A549 (cell line): Measurements from ENCODE around the gene LCE2B. TPM values are rescaled to one million over a fixed set of nuclear protein-coding genes. Genes with fewer than 3 reads are reported as not detected.

Source experiments
- ATAC-seq, 2 experiments: fragments of 200-7000 bp in 1 of 2; fragments of >200 bp in 1 of 2; cut with Nextera tagmentation in 1 of 2; cut with Tn5 transposase in 1 of 2; 3 replicates each; pipeline versions ENCODE4 v1.8.0 to v1.9.1; 2018 to 2020; ENCODE audit warnings: mild to moderate bottlenecking in 1 of 2, moderate library complexity in 1 of 2
- CTCF ChIA-PET: fragments of 300-600 bp; sonication (Branson Sonifier 250); formaldehyde crosslinking; extraction: SDS; loops from one replicate; lab custom pipeline; 2021; ENCODE audit warnings: antibody characterized with exemption, inconsistent platforms; lab: Yijun Ruan, JAX
- POLR2A ChIA-PET: fragments of 350-600 bp; formaldehyde crosslinking; extraction: SDS; loops from one replicate; lab custom pipeline; 2021; ENCODE audit warnings: antibody characterized with exemption, inconsistent platforms; lab: Yijun Ruan, JAX
- DNase-seq, 2 experiments: peaks; one replicate each; pipeline versions ENCODE4 v3.0.0 to v3.0.0-alpha.2; 2011 to 2016; ENCODE audit warnings: low read depth in 1 of 2, low spot score in 1 of 2
- FAIRE-seq: peaks from 2 replicates; lab custom pipeline; 2011; peaks lifted over from hg19 to GRCh38; lab: Jason Lieb, UNC
- H3K27ac ChIP-seq, 2 experiments: fragments of >200 bp; sonication (Bioruptor Twin); formaldehyde crosslinking; 3 replicates each; pipeline ENCODE4 v1.5.1; 2016 to 2017
- H3K4me1 ChIP-seq: fragments of >200 bp; sonication (Bioruptor Twin); formaldehyde crosslinking; 3 replicates; pipeline ENCODE4 v1.6.1; 2016
- H3K4me2 ChIP-seq: fragments of >200 bp; sonication (Bioruptor Twin); formaldehyde crosslinking; 3 replicates; pipeline ENCODE4 v1.6.1; 2016
- H3K4me3 ChIP-seq: fragments of >200 bp; sonication (Bioruptor Twin); formaldehyde crosslinking; 3 replicates; pipeline ENCODE4 v1.5.1; 2016
- H3K9me3 ChIP-seq: fragments of >200 bp; sonication (Bioruptor Twin); formaldehyde crosslinking; 3 replicates; pipeline ENCODE4 v1.6.1; 2016
- CBX8 ChIP-seq: fragments of 200-600 bp; sonication (generic); IDR thresholded peaks from 2 replicates; pipeline ENCODE4 v1.6.1; 2016
- CHD4 ChIP-seq: fragments of 200-600 bp; sonication (generic); IDR thresholded peaks from 2 replicates; pipeline ENCODE4 v1.6.1; 2016; ENCODE audit warnings: antibody characterized with exemption, mild to moderate bottlenecking, borderline replicate concordance
- EP300 ChIP-seq, 2 experiments: fragments of >200 bp; sonication (Bioruptor Twin); formaldehyde crosslinking; IDR thresholded peaks; 2 replicates in 1 of 2; 3 replicates in 1 of 2; pipeline ENCODE4 v1.6.1; 2016 to 2017
- FOSL2 ChIP-seq, 2 experiments: fragments of 450-650 bp in 1 of 2; fragments of >200 bp in 1 of 2; sonication (Bioruptor Twin) in 1 of 2; formaldehyde crosslinking; IDR thresholded peaks; 2 replicates each; pipeline versions ENCODE4 v1.5.0 to v1.6.1; 2016 to 2020; ENCODE audit warnings: mild to moderate bottlenecking in 1 of 2, moderate library complexity in 1 of 2
- FOXS1 ChIP-seq: fragments of 250-450 bp; sonication (Bioruptor Pico); IDR thresholded peaks from 2 replicates; pipeline ENCODE4 v1.5.0; 2020; ENCODE audit warnings: mild to moderate bottlenecking, moderate library complexity
- HOXA7 ChIP-seq: fragments of 250-450 bp; sonication (Bioruptor Pico); IDR thresholded peaks from 2 replicates; pipeline ENCODE4 v1.5.0; 2020; ENCODE audit warnings: mild to moderate bottlenecking, moderate library complexity
- HOXB13 ChIP-seq: fragments of 250-450 bp; sonication (Bioruptor Pico); IDR thresholded peaks from 2 replicates; pipeline ENCODE4 v1.5.0; 2020; ENCODE audit warnings: low read depth, mild to moderate bottlenecking, moderate library complexity
- KDM1A ChIP-seq: fragments of 200-600 bp; sonication (generic); IDR thresholded peaks from 2 replicates; pipeline ENCODE4 v1.6.1; 2016; ENCODE audit warnings: low read depth, mild to moderate bottlenecking
- PHF8 ChIP-seq: fragments of 200-600 bp; sonication (generic); IDR thresholded peaks from 2 replicates; pipeline ENCODE4 v1.6.1; 2016; ENCODE audit warnings: low read depth, mild to moderate bottlenecking, antibody characterized with exemption, moderate library complexity, borderline replicate concordance
- POLR2AphosphoS2 ChIP-seq: conservative IDR thresholded peaks from 2 replicates; pipeline ENCODE4 v1.6.1; 2012; ENCODE audit warnings: low read length, improper control_type of control experiment, inconsistent platforms
- RARB ChIP-seq: fragments of 250-450 bp; sonication (Bioruptor Pico); IDR thresholded peaks from 2 replicates; pipeline ENCODE4 v1.8.0; 2021; ENCODE audit warnings: mild to moderate bottlenecking, moderate library complexity
- RNF2 ChIP-seq: fragments of 200-600 bp; sonication (generic); IDR thresholded peaks from 2 replicates; pipeline ENCODE4 v1.6.1; 2016; ENCODE audit warnings: low read depth, mild to moderate bottlenecking, antibody characterized with exemption, moderate library complexity, borderline replicate concordance
- TFCP2L1 ChIP-seq: fragments of 250-450 bp; sonication (Bioruptor Pico); IDR thresholded peaks from 2 replicates; pipeline ENCODE4 v1.5.0; 2021; ENCODE audit warnings: mild to moderate bottlenecking
- ZSCAN20 ChIP-seq: fragments of 250-450 bp; sonication (Bioruptor Pico); IDR thresholded peaks from 2 replicates; pipeline ENCODE4 v1.8.0; 2022; ENCODE audit warnings: mild to moderate bottlenecking, moderate library complexity
- WGBS: methylation state at CpG from one replicate; pipeline ENCODE4 v1.1.6; 2017; ENCODE audit errors: missing lambda C conversion rate; 5-methylcytosine and 5-hydroxymethylcytosine counted together
- polyA plus RNA-seq, 4 experiments: library from polyadenylated mRNA; depleted of rRNA in 3 of 4; stranded (reverse); fragments of >200 nt; fragmentation: RNase III in 1 of 4; extraction: RNeasy Plus Mini Kit Qiagen cat#74134 plus additional on column Dnase treatment in 1 of 4; gene quantifications; 2 replicates in 3 of 4; 3 replicates in 1 of 4; pipeline ENCODE4 v1.2.3, GENCODE V29; 2011 to 2017
- TF ChIP-seq, protein P1 (sequence below): fragments of >200 bp; sonication (Bioruptor Twin); formaldehyde crosslinking; IDR thresholded peaks from 2 replicates; pipeline ENCODE4 v1.6.1; 2016
- TF ChIP-seq, protein P2 (sequence below): fragments of 450-650 bp; IDR thresholded peaks from 2 replicates; pipeline ENCODE4 v1.6.1; 2014; ENCODE audit warnings: antibody characterized with exemption
- TF ChIP-seq, protein P3 (sequence below): fragments of 150-350 bp; IDR thresholded peaks from 2 replicates; pipeline ENCODE4 v1.6.1; 2014; ENCODE audit warnings: low read depth, mild to moderate bottlenecking, low read length
- TF ChIP-seq, protein P4 (sequence below): fragments of >200 bp; sonication (Bioruptor Twin); formaldehyde crosslinking; IDR thresholded peaks from 3 replicates; pipeline ENCODE4 v1.6.1; 2016
- TF ChIP-seq, protein P5 (sequence below): fragments of 200-600 bp; sonication (generic); IDR thresholded peaks from 2 replicates; pipeline ENCODE4 v1.6.1; 2016; ENCODE audit warnings: antibody characterized with exemption, mild to moderate bottlenecking, moderate library complexity
- TF ChIP-seq, protein P6 (sequence below): IDR thresholded peaks from 2 replicates; pipeline ENCODE4 v1.6.1; 2012
- TF ChIP-seq, protein P7 (sequence below): IDR thresholded peaks from 2 replicates; pipeline ENCODE4 v1.6.1; 2012

Gene LCE2B
- polyA plus RNA-seq, 2 of the 4 experiments (the other 2 are of a cell fraction), result not detected

DNA sequence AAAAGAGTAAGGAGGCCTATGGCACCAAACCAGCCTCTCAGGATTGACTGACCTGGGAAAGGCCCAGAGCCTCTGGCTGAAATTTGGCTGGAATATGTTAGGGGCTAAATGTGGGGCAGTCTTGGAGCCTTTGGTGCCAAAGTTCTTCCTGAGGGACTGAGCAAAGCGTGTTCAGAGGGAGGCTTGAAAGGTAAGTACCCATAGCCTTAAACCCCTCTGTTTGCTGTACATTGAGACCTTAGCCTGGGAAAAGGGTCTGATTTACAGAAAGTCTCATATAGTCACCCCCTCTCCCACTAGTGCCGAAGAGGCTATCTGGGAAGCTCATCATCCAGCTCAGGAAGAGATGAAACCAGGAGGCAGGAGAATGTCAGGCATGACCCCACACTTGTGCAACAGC, 21.9 kb downstream of the LCE2B start, which contains the start of gene LCE4A:
TSS of gene LCE4A (plus strand) at position 301 of the 400 bp plus-strand sequence. CDS start 916 bp downstream, outside the sequence.
- Histone ChIP-seq H3K4me1 (no peaks in the 10 kb centered on the region), H3K4me2 (no peak within 1 kb of the TSS), H3K4me3 (no peak within 1 kb of the TSS), H3K9me3 (peaks cover 5% of the 10 kb centered on the region; the same call in 1 of the 3 replicates), H3K27ac (no peak within 1 kb of the TSS)
- POLR2A ChIA-PET, result no interaction called here
- 19% methylated on average over 2 of the region's 2 CpGs for WGBS
- CTCF ChIA-PET, result interaction anchor here (0.8 kb wide), 1 partner anchor 10 kb away, joined by 3 read pairs; the partner anchor contains the start of gene LCE2A
- FAIRE-seq (no peak), ATAC-seq (no peak), DNase-seq (no peak)
- no peak for TF ChIP-seq HOXB13
- no peak for TF ChIP-seq FOXS1 (CRISPR knock-in tag)
- TF ChIP-seq, protein P1, sequence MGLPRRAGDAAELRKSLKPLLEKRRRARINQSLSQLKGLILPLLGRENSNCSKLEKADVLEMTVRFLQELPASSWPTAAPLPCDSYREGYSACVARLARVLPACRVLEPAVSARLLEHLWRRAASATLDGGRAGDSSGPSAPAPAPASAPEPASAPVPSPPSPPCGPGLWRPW, result no peak
- TF ChIP-seq, protein P2, sequence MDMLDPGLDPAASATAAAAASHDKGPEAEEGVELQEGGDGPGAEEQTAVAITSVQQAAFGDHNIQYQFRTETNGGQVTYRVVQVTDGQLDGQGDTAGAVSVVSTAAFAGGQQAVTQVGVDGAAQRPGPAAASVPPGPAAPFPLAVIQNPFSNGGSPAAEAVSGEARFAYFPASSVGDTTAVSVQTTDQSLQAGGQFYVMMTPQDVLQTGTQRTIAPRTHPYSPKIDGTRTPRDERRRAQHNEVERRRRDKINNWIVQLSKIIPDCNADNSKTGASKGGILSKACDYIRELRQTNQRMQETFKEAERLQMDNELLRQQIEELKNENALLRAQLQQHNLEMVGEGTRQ, result no peak
- TF ChIP-seq FOSL2 (IDR thresholded peaks at IDR 0.05), result no peak
- TF ChIP-seq FOSL2 (CRISPR knock-in tag; IDR thresholded peaks at IDR 0.05), result no peak
- TF ChIP-seq HOXA7, result no peak
- no peak for TF ChIP-seq ZSCAN20 (CRISPR knock-in tag)
- TF ChIP-seq RNF2, result no peak

DNA sequence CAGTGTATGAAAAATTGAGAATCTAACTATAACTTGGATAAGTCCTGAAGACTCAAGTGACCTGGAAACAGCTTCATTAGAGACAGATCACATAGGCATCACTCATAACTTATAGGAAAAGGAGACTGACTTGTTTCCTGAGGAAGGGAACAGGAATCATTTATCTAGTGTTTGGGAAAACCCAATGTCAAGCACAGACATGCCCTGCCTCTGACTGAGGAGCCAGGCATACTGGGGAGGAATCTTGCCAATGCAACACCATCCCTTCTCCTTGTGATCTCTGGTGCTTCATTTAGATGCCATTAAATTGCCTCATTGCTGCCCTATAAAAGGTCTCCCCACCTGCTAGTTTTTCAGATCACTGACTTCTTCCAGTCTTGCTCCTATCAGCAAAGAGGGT, 32.3 kb downstream of the LCE2B start:
- no peak for FAIRE-seq
- Histone ChIP-seq H3K4me3 (no peak overlapping the region), H3K4me2 (no peak overlapping the region), H3K9me3 (no peaks in the 10 kb centered on the region), H3K27ac (no peak overlapping the region), H3K4me1 (no peaks in the 10 kb centered on the region)
- ChIA-PET CTCF (interaction anchor here (1.0 kb wide), 1 partner anchor 23 kb away, joined by 3 read pairs; no protein-coding TSS in a partner anchor), POLR2A (no interaction called here)
- no peak for ATAC-seq
- TF ChIP-seq CBX8, result no peak
- TF ChIP-seq, protein P3, sequence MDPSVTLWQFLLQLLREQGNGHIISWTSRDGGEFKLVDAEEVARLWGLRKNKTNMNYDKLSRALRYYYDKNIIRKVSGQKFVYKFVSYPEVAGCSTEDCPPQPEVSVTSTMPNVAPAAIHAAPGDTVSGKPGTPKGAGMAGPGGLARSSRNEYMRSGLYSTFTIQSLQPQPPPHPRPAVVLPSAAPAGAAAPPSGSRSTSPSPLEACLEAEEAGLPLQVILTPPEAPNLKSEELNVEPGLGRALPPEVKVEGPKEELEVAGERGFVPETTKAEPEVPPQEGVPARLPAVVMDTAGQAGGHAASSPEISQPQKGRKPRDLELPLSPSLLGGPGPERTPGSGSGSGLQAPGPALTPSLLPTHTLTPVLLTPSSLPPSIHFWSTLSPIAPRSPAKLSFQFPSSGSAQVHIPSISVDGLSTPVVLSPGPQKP, result no peak
- no peak for TF ChIP-seq FOXS1 (CRISPR knock-in tag)
- TF ChIP-seq PHF8, result no peak
- no peak for TF ChIP-seq POLR2AphosphoS2
- no peak for TF ChIP-seq HOXB13
- DNase-seq, result no peak

DNA sequence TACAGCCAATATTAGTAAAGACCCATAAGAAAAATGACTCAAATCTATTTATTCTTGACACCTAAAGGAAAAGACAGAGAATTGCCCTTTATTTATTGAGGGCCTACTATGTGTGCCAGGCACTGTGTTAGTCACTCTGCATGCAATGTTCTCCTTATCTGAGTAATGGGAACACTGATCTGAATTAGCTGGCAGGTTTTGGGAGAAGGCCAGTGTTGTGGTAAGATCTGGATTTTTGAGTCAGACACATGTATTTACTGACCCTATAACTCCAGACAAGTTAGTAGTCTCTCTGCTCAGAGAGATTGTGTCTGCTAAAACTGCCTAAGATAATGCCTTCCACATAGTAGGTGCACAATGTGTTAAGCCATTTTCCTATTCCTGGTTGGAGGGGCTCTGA, 39.3 kb downstream of the LCE2B start:
- DNase-seq (no peak), ATAC-seq (no peak), FAIRE-seq (no peak)
- no peaks in the 10 kb centered on the region for H3K4me1 ChIP-seq
- no peaks in the 10 kb centered on the region for H3K9me3 ChIP-seq
- ChIA-PET CTCF (no interaction called here), POLR2A (no interaction called here)
- H3K4me3 ChIP-seq, result no peak overlapping the region
- no peak overlapping the region for H3K4me2 ChIP-seq
- no peak overlapping the region for H3K27ac ChIP-seq
- TF ChIP-seq, protein P4, sequence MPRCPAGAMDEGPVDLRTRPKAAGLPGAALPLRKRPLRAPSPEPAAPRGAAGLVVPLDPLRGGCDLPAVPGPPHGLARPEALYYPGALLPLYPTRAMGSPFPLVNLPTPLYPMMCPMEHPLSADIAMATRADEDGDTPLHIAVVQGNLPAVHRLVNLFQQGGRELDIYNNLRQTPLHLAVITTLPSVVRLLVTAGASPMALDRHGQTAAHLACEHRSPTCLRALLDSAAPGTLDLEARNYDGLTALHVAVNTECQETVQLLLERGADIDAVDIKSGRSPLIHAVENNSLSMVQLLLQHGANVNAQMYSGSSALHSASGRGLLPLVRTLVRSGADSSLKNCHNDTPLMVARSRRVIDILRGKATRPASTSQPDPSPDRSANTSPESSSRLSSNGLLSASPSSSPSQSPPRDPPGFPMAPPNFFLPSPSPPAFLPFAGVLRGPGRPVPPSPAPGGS, result no peak
- TF ChIP-seq CBX8, result no peak
- no peak for TF ChIP-seq RARB (CRISPR knock-in tag)
- TF ChIP-seq, protein P3, result no peak
- TF ChIP-seq CHD4, result no peak
- no peak for TF ChIP-seq HOXA7
- no peak for TF ChIP-seq KDM1A
- TF ChIP-seq, protein P5, sequence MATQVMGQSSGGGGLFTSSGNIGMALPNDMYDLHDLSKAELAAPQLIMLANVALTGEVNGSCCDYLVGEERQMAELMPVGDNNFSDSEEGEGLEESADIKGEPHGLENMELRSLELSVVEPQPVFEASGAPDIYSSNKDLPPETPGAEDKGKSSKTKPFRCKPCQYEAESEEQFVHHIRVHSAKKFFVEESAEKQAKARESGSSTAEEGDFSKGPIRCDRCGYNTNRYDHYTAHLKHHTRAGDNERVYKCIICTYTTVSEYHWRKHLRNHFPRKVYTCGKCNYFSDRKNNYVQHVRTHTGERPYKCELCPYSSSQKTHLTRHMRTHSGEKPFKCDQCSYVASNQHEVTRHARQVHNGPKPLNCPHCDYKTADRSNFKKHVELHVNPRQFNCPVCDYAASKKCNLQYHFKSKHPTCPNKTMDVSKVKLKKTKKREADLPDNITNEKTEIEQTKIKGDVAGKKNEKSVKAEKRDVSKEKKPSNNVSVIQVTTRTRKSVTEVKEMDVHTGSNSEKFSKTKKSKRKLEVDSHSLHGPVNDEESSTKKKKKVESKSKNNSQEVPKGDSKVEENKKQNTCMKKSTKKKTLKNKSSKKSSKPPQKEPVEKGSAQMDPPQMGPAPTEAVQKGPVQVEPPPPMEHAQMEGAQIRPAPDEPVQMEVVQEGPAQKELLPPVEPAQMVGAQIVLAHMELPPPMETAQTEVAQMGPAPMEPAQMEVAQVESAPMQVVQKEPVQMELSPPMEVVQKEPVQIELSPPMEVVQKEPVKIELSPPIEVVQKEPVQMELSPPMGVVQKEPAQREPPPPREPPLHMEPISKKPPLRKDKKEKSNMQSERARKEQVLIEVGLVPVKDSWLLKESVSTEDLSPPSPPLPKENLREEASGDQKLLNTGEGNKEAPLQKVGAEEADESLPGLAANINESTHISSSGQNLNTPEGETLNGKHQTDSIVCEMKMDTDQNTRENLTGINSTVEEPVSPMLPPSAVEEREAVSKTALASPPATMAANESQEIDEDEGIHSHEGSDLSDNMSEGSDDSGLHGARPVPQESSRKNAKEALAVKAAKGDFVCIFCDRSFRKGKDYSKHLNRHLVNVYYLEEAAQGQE, result no peak
- TF ChIP-seq ZSCAN20 (CRISPR knock-in tag), result no peak
- TF ChIP-seq POLR2AphosphoS2, result no peak
- TF ChIP-seq HOXB13, result no peak
- TF ChIP-seq, protein P6, sequence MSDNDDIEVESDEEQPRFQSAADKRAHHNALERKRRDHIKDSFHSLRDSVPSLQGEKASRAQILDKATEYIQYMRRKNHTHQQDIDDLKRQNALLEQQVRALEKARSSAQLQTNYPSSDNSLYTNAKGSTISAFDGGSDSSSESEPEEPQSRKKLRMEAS, result no peak
- no peak for TF ChIP-seq EP300 (IDR thresholded peaks at IDR 0.05)
- TF ChIP-seq, protein P2, result no peak
- TF ChIP-seq TFCP2L1 (CRISPR knock-in tag), result no peak
- TF ChIP-seq, protein P7, sequence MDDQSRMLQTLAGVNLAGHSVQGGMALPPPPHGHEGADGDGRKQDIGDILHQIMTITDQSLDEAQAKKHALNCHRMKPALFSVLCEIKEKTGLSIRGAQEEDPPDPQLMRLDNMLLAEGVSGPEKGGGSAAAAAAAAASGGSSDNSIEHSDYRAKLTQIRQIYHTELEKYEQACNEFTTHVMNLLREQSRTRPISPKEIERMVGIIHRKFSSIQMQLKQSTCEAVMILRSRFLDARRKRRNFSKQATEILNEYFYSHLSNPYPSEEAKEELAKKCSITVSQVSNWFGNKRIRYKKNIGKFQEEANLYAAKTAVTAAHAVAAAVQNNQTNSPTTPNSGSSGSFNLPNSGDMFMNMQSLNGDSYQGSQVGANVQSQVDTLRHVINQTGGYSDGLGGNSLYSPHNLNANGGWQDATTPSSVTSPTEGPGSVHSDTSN, result no peak
